Measurements from ENCODE around the gene UGT1A7.
A peak's percentile ranks its signal among the peaks of the same experiment; 100 is the strongest.

Gene UGT1A7

DNA sequence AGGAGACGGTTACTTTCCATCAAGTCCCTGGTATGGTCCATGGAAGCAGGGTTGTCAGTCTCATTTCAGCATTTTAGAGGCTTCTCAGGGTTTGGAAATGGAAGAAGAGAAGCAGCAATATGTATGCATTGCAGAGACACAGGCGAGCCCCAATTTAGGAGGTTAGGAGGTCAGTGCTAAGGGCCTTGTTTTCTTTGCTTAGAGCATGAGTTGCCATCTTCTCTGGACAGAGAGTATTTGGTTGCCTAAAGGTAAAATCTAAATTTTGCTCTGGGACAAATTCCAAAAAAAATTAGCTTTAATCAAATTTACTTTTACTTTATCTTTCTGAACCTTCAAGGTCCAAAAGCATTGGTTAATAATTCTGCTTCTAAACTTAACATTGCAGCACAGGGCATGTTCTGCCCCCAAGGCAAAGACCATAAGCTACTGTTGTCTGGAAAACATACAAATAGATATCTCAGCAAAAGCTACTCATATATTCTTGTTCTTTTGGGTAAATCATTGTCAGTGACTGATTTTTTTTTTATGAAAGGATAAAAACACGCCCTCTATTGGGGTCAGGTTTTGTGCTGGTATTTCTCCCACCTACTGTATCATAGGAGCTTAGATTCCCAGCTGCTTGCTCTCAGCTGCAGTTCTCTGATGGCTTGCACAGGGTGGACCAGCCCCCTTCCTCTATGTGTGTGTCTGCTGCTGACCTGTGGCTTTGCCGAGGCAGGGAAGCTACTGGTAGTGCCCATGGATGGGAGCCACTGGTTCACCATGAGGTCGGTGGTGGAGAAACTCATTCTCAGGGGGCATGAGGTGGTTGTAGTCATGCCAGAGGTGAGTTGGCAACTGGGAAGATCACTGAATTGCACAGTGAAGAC, 10.2 kb upstream of the UGT1A7 start, which contains the start of gene UGT1A9:
TSS of gene UGT1A9 (plus strand) at position 609 of the 872 bp plus-strand sequence. CDS start at position 646, 37 bp downstream.
- Mint-ChIP-seq H3K27ac (no peak within 1 kb of the TSS), H3K4me1 (no peaks in the 10 kb centered on the region), H3K27me3 (peaks cover 8 to 22% of the 10 kb centered on the region in 2 donors), H3K4me3 (no peak within 1 kb of the TSS), H3K36me3 (no peaks in the 10 kb centered on the region), H3K9me3 (peaks cover 0 to 8% of the 10 kb centered on the region in 2 donors)
- ATAC-seq (replicated peaks) (no peak), DNase-seq (no peak)

DNA sequence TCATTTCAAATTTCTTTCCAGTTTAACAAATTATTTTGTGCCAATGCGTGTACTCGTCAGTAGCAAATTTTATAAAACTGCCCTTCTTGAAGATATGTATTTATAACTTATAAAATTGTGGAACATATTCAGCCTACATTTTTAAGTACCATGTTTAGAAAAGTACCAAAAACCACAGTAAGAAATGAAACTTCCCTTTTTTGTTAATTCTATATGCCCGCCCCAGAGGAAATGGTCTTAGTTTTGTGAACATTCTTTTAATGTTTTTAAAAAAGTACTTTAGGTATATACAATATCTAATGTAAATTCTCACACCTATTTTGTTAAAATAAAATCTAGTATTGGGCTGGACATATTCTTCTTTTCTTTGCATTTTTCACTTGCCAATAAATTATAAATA, 8.8 kb upstream of the UGT1A7 start:
- Mint-ChIP-seq H3K9me3 (peaks cover 0 to 8% of the 10 kb centered on the region in 2 donors), H3K27me3 (peaks cover 8 to 29% of the 10 kb centered on the region in 2 donors), H3K4me3 (no peak overlapping the region), H3K27ac (no peak overlapping the region), H3K4me1 (no peaks in the 10 kb centered on the region), H3K36me3 (no peaks in the 10 kb centered on the region)
- DNase-seq (no peak), ATAC-seq (replicated peaks) (no peak)

DNA sequence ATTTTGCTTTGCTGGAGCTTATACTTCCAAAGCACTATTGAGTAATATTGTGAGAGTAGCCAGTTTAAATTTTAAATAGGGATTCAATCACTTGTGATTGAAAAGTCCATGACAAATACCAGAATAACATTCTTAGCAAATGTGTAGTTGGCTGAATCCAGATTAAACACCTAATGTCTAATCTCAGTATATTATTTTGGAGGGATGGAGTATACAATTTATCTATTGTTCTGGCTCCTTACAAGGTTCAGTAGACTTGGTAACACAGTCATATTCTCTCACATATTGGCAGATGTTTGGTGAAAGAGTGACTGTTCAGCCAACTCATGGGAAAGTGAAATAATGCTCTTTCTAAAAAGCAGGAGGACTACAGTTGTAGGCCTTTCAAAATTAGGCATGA, 7.8 kb upstream of the UGT1A7 start:
- H3K9me3 Mint-ChIP-seq: peaks cover 0 to 2% of the 10 kb centered on the region in 2 donors

DNA sequence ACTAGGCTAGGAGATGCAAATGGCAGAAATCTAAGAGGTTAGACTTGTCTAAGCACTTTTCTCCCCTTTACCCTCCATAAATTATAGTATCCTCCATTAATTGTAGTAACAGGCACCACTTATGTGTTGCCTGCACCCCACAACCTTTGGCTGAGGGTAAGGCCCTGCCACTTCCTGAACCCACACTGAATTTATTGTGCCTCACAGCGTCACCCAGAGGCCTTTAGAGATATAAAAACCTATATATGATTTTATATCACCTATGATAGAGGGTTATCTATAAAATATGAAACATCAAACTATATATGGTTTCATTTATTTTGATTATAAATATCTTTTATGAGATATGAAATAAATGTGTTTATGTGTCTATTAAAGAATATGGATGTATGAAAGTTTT, 7.4 kb upstream of the UGT1A7 start:
- DNase-seq: no peak
- Mint-ChIP-seq H3K27me3 (peaks cover 8 to 28% of the 10 kb centered on the region in 2 donors), H3K27ac (no peak overlapping the region), H3K36me3 (no peaks in the 10 kb centered on the region), H3K4me3 (no peak overlapping the region), H3K9me3 (peaks cover 0 to 2% of the 10 kb centered on the region in 2 donors), H3K4me1 (no peaks in the 10 kb centered on the region)
- ATAC-seq (replicated peaks): no peak

More for the DNA sequence above, 7.8 kb upstream of the UGT1A7 start:
- ATAC-seq (replicated peaks) (no peak), DNase-seq (no peak)
- Mint-ChIP-seq H3K4me1 (no peaks in the 10 kb centered on the region), H3K36me3 (no peaks in the 10 kb centered on the region), H3K4me3 (no peak overlapping the region), H3K27ac (no peak overlapping the region), H3K27me3 (peaks cover 8 to 25% of the 10 kb centered on the region in 2 donors)

DNA sequence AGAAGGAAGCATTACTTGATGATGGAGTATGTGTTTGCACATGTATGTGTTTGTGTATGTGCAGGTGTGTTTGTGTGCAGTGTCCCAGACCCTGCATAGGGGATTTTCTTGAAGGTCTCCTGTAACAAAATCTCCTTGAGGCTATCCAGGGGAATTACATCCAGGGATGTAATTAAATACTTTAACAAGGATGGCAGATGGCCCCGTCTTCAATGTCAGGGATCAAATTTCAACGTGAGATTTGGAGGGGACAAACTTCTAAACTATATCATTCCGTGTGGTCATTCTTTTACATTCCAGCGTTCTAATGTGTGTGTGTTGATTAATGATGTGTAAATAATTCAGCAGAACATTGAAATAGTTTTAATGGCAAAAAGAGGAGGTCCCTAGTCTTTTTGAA, 6.7 kb upstream of the UGT1A7 start:
- Mint-ChIP-seq H3K4me1 (no peaks in the 10 kb centered on the region), H3K4me3 (no peak overlapping the region), H3K9me3 (peaks cover 0 to 2% of the 10 kb centered on the region in 2 donors), H3K27ac (no peak overlapping the region), H3K36me3 (no peaks in the 10 kb centered on the region), H3K27me3 (peaks cover 12 to 28% of the 10 kb centered on the region in 2 donors)
- ATAC-seq (replicated peaks) (no peak), DNase-seq (no peak)

DNA sequence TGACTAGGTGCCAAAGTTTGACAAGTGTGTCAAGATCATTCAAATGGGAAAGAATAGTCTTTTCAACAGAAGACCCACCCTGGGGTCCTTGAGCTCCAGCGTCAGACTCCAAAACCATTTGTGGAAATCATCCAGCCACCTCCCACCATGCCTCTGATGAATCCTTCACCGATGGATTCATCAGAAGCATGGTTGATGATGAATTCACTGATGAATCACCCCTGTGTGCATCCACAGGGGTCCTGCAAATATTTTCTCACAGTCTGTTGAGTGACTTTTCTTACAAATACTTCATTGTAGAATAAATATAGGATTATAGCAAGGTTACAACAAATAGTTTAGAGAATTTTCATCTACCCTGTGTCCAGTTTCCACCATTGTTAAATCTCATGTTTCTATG, 5.7 kb upstream of the UGT1A7 start:
- Mint-ChIP-seq H3K27me3 (peaks cover 7 to 23% of the 10 kb centered on the region in 2 donors), H3K9me3 (peaks cover 0 to 2% of the 10 kb centered on the region in 2 donors)
- no peak for ATAC-seq (replicated peaks)

DNA sequence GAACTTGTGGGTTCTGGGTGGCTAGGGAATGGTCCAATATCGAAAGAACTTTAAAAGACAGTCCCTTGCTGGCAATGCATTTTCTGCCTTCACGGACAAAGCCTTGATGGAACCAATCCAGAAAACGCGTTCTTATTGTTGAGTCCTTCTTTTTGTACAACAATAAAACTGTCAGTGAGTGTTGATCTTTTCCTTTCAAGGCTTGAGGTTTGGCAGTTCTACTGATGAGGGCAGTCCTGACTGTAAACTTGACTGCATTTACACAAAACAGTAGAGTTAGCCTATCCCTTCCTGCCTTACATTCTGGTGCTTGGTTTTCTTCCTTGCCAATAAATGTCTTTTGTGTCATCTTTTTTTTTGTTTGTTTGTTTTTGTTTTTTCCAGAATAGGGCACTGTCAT, 2.5 kb upstream of the UGT1A7 start:
- Mint-ChIP-seq H3K27ac (no peak overlapping the region), H3K36me3 (no peaks in the 10 kb centered on the region), H3K4me3 (no peak overlapping the region), H3K4me1 (peaks cover 0 to 3% of the 10 kb centered on the region in 2 donors), H3K27me3 (peaks cover 5 to 13% of the 10 kb centered on the region in 2 donors), H3K9me3 (no peaks in the 10 kb centered on the region)
- no peak for ATAC-seq (replicated peaks)
- DNase-seq: no peak

More for the DNA sequence above, 5.7 kb upstream of the UGT1A7 start:
- no peak overlapping the region for H3K27ac Mint-ChIP-seq
- no peak for DNase-seq
- H3K4me3 Mint-ChIP-seq: no peak overlapping the region
- no peaks in the 10 kb centered on the region for H3K36me3 Mint-ChIP-seq
- no peaks in the 10 kb centered on the region for H3K4me1 Mint-ChIP-seq

DNA sequence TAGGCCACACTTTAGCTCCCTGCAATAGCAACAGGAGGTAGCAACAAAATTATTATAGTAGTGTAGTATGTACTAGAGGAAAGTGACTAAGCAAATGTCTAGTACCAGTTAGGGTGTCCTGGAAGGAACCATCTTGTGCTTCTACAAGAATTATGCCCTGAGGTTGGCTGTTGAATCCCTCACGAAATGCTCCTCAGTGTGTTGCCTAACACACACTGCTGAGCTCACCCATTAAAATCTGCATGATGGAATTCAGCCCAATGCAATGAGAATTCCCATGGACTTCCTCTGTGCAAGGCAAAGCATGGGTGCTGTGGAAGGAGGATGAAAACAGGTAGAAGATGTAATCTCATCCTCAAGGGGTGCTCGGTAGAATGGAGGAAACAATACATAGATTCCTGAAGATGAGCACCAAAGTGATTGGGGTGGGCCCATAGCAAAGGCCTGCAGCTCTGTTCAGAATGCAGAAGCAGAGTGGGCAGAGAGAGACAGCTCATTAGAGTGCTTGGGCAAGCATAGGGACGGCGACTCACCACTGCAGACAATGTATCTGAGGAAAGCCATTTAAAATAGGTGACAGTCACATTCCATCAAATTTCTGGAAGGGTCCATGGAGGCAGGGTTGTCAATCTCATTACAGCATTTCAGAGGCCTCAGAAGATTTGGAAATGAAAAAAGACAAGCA, 1.2 kb upstream of the UGT1A7 start:
- Mint-ChIP-seq H3K9me3 (no peaks in the 10 kb centered on the region), H3K4me1 (peaks cover 0 to 3% of the 10 kb centered on the region in 2 donors), H3K36me3 (no peaks in the 10 kb centered on the region), H3K4me3 (no peak overlapping the region), H3K27ac (no peak overlapping the region), H3K27me3 (peaks cover 5 to 13% of the 10 kb centered on the region in 2 donors)
- DNase-seq (no peak), ATAC-seq (replicated peaks) (no peak)

DNA sequence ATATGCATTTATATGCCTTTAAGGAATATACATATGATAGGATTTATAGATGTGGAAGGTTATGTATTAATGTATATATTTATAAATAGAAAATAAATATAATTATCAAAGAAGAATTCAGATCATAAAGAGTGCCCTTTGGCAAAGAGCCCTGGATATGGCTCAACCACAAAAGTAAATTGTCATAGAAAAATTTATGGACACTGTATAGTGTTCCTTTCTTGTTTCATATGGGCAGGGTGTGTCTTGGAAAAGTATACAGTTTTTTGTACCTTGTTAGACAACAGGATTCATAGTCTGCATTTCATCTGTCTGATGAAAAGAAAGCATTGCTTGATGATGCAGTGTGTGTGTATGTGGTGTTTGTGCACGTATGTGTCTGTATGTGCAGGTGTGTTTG, 2.9 kb downstream of the UGT1A7 start:
- Mint-ChIP-seq H3K9me3 (no peaks in the 10 kb centered on the region), H3K27me3 (peaks cover 5 to 8% of the 10 kb centered on the region in 2 donors), H3K27ac (no peak overlapping the region), H3K4me3 (no peak overlapping the region), H3K36me3 (peaks cover 0 to 3% of the 10 kb centered on the region in 2 donors), H3K4me1 (peaks cover 7 to 9% of the 10 kb centered on the region in 2 donors)
- DNase-seq (no peak), ATAC-seq (replicated peaks) (no peak)

DNA sequence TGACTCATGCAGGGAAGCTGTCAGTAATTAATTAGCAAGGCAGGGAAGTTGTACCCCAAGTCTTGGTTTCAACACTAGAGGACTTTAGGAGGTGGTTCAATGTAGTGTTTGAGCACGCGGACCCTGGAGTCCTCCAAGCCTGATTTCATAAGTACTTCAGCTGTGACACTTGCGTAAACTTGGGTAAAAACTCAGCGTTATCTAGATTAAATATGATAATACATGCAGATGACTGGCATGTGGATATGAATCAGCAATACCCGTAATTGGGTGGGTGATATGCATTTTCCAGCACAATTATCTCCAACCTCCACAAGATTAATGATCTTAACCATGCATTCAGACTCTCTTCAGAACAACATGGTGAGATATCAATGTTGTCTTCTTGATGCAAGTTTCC, 5.2 kb downstream of the UGT1A7 start:
- Mint-ChIP-seq H3K9me3 (no peaks in the 10 kb centered on the region), H3K27ac (no peak overlapping the region), H3K4me3 (no peak overlapping the region), H3K4me1 (peaks cover 7 to 9% of the 10 kb centered on the region in 2 donors), H3K27me3 (peaks cover 4 to 5% of the 10 kb centered on the region in 2 donors), H3K36me3 (peaks cover 0 to 3% of the 10 kb centered on the region in 2 donors)
- ATAC-seq (replicated peaks) (no peak), DNase-seq (no peak)

DNA sequence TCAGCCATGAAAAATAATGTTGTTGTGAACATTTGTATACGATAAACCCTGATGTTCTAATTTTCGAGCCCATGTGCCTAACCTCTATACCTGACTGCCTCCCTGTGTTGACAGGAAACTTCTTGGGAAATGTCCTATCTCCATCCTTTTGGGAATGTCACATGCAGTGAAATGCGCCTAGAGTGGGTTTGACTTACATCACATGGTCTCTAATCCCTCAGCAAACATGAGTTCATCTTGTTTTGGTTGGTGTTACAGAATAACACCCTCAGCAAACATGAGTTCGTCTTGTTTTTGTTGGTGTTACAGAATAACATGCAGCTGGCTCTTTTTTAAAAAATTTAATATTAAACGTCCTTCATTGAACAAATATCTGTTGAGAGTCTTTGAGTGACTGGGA, 6.6 kb downstream of the UGT1A7 start:
- ATAC-seq (replicated peaks): no peak
- peaks cover 0 to 3% of the 10 kb centered on the region in 2 donors for H3K36me3 Mint-ChIP-seq

DNA sequence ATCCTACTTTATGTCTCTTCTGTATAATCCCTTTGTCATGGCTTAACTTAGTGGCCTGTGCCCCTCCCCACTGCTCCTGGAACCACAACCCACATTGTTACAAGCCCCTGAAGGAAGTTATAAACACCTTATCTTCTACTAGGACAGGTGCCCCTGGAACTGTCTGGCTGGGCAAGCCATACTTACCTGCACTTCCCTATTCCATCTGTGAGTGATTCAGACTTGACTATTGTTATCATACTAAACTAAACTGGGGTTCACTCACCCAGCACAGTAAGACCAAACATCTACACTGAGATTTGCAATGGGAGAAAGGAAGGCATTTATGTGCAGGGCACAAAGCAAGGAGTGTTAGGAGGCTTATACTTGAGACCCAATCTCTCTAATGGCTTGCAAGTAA, 7.3 kb downstream of the UGT1A7 start:
- DNase-seq (no peak), ATAC-seq (replicated peaks) (peak; percentile 56 to 58)
- Mint-ChIP-seq H3K36me3 (peaks cover 0 to 3% of the 10 kb centered on the region in 2 donors), H3K27ac (no peak overlapping the region), H3K9me3 (no peaks in the 10 kb centered on the region), H3K4me1 (peaks cover 5 to 7% of the 10 kb centered on the region in 2 donors), H3K27me3 (peaks cover 4 to 11% of the 10 kb centered on the region in 2 donors), H3K4me3 (no peak overlapping the region)

More for the DNA sequence above, 6.6 kb downstream of the UGT1A7 start:
- Mint-ChIP-seq H3K9me3 (no peaks in the 10 kb centered on the region), H3K27ac (no peak overlapping the region), H3K27me3 (peaks cover 4 to 5% of the 10 kb centered on the region in 2 donors), H3K4me3 (no peak overlapping the region), H3K4me1 (peaks cover 5 to 7% of the 10 kb centered on the region in 2 donors)
- DNase-seq: no peak

DNA sequence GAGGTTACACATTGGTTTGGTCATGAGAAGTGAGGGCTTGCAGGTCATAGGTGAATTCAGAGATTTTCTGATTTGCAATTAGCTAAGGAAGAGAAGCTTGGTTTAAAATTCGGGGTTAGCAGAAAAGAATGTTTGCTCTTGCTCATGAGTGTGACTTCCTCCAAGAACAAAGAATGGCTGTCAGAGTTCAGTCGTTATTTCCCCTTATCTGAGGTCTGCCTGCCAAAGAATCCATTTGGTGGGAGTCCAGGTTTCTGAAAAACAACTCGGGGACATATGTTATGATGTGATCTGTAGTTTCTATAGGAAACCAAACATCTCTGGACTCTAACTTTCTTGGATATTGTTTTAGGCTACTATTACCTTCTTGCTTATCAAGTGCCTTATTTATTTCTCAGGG, 7.8 kb downstream of the UGT1A7 start:
- ATAC-seq (replicated peaks) (no peak), DNase-seq (no peak)
- H3K36me3 Mint-ChIP-seq: peaks cover 0 to 3% of the 10 kb centered on the region in 2 donors
- H3K27me3 Mint-ChIP-seq: peaks cover 4 to 11% of the 10 kb centered on the region in 2 donors
- no peak overlapping the region for H3K27ac Mint-ChIP-seq
- peaks cover 5 to 7% of the 10 kb centered on the region in 2 donors for H3K4me1 Mint-ChIP-seq
- H3K4me3 Mint-ChIP-seq: no peak overlapping the region
- no peaks in the 10 kb centered on the region for H3K9me3 Mint-ChIP-seq

DNA sequence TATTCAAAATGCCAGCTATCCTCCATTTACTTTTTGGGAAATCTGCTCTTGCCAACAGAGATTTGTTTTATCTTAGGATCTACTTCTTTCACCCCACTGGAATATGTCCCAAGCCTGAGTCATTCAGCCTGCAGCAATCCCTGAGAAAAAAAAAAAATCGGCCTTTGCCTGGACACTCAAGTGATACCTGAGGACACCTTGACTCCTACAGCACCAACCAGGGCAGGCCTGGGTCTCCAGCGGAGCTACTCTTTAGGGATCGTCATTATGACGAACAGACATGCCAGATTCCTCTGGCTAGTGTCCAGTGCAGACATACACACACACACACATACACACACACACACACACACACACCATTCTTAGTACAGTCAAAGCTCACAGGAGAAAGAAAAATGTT, 8.7 kb downstream of the UGT1A7 start:
- peaks cover 0 to 3% of the 10 kb centered on the region in 2 donors for H3K36me3 Mint-ChIP-seq
- no peaks in the 10 kb centered on the region for H3K9me3 Mint-ChIP-seq
- peaks cover 5 to 7% of the 10 kb centered on the region in 2 donors for H3K4me1 Mint-ChIP-seq
- H3K27me3 Mint-ChIP-seq: peaks cover 4 to 11% of the 10 kb centered on the region in 2 donors
- ATAC-seq (replicated peaks) (no peak), DNase-seq (no peak)
- H3K4me3 Mint-ChIP-seq: no peak overlapping the region
- H3K27ac Mint-ChIP-seq: no peak overlapping the region
